Measurements from ENCODE around the gene NPIPA7.
"Not testable (repeated sequence)": the region's sequence is repeated elsewhere in the genome, so short reads cannot be mapped to it uniquely, and the experiment has no call there.

The NPIPA7 gene

DNA sequence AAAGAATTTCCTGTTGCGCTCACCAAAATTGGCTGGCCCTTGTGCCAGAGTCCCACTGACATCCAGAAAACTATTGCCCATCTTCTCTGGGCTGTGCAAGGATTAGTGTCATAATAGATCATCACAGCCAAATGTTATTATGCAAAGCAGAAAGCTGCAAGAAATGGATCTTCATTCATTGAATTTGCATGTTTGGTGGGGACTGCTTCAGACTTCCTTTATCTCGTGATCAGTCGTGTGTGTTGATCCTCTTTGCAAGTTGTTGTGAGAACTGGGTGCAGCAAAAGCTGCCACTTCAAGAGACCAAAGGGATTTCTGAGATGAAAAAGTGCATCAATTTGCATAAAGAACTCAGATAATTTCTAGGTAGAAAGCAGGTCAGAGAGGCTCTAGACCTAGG, 52.2 kb downstream of the NPIPA7 start:
- H3K27ac ChIP-seq (ENCODE audit: low read length); H3K4me1 ChIP-seq (ENCODE audit: control insufficient read depth, low read depth, low read length); H3K27me3 ChIP-seq (ENCODE audit: control insufficient read depth, insufficient read depth, low read length); H3K9me3 ChIP-seq (ENCODE audit: control insufficient read depth, low read depth, low read length); H3K4me3 ChIP-seq (ENCODE audit: low read length); H3K36me3 ChIP-seq (ENCODE audit: control insufficient read depth, low read depth, low read length); H3K9ac ChIP-seq (ENCODE audit: low read length): not testable (repeated sequence)

DNA sequence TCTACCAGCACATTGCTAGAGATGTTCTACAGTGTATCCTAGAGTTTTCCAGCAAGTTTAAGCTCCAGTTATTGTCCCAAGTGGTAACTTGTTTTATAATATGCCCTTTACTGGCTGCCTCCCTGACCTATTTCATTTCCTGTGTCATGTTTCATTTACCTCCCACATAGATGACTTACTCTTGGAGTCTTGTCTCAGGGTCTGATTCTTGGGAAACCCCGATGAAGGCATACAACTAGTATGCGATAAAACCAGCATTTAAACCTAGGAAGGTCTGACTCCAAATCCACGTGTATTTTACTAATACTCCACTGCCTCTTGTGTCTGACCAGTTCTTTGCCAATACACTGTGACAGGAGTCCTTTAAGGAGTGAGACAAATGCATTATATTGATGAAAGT, 55.8 kb downstream of the NPIPA7 start:
- H3K4me3 ChIP-seq (ENCODE audit: low read length); H3K36me3 ChIP-seq (ENCODE audit: control insufficient read depth, low read depth, low read length); H3K4me1 ChIP-seq (ENCODE audit: control insufficient read depth, low read depth, low read length); H3K27me3 ChIP-seq (ENCODE audit: control insufficient read depth, insufficient read depth, low read length); H3K27ac ChIP-seq (ENCODE audit: low read length); H3K9me3 ChIP-seq (ENCODE audit: control insufficient read depth, low read depth, low read length); H3K9ac ChIP-seq (ENCODE audit: low read length): not testable (repeated sequence)

DNA sequence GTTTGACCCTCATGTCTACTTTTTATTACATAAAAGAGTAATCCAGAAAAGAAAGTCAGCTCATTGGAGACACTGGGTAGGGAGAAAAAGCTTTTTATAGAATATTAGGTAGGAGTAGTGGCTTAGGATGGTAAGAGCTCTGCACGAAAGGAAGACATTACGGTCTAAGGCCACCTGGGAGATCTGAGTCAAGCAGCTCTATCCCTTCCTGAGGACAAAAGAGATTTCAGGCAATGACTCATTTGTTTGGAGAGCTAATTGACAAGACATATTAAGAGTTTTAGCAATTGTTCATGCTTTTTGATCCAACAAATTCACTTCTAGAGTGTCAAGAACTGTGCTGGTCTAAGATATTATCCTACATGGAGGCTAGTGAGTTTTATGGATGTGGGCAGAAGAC, 62.5 kb downstream of the NPIPA7 start:
- H3K4me3 ChIP-seq (ENCODE audit: low read length); H3K4me1 ChIP-seq (ENCODE audit: control insufficient read depth, low read depth, low read length); H3K9ac ChIP-seq (ENCODE audit: low read length); H3K27me3 ChIP-seq (ENCODE audit: control insufficient read depth, insufficient read depth, low read length); H3K9me3 ChIP-seq (ENCODE audit: control insufficient read depth, low read depth, low read length); H3K27ac ChIP-seq (ENCODE audit: low read length); H3K36me3 ChIP-seq (ENCODE audit: control insufficient read depth, low read depth, low read length): not testable (repeated sequence)
